HG03521 (cell line): ENCODE results near the gene NT5C3B.
"Not testable (repeated sequence)": the region's sequence is repeated elsewhere in the genome, so short reads cannot be mapped to it uniquely, and the experiment has no call there.

Source experiments
- ATAC-seq: cut with Tn5 transposase; IDR thresholded peaks from one replicate; pipeline ENCODE4 v1.9.1; 2021; ENCODE audit warnings: mild to moderate bottlenecking, moderate library complexity; ENCODE audit not compliant: unreplicated experiment

NT5C3B gene

DNA sequence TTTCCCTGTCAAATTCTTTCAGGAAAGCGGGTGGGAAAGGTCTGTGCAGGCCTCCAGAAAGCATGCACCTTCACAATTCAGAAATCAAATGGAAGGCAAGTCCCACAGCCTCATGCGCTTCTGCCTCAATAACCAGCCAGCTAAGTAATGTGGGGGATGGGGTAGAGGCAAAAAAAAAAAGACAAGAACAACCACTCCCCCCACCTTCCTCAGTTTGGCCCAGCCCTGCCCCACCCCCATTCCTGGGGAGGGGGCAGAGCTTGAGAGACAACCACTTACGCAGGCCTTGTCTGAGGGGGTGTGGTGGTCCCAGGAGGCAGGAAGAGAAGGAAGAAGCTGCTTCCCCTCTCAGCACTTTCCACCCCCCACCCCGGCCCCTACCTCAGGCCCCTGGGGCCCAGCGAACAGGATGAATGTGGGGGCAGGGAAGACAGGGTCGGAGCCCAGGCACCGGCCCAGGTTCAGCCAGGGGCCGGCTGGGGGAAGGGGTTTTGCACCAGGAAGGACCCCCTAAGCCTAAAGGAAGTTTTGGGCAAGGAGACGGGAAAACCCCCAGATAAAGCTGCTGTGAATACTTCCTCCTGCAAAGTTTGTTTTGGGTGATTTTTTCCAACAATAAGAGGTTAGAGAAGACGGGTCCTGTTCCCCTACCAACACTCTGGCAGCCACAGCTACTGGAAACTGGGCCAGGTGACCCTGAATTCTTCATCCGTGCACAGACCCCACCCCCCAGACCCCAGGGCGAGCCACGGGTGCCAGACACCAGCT lies 50.8 kb downstream of the NT5C3B start:
- ATAC-seq = no peak

GRCh38 chr17:41784207-41784744 lies 51.8 kb downstream of the NT5C3B start:
- ATAC-seq = no peak

DNA sequence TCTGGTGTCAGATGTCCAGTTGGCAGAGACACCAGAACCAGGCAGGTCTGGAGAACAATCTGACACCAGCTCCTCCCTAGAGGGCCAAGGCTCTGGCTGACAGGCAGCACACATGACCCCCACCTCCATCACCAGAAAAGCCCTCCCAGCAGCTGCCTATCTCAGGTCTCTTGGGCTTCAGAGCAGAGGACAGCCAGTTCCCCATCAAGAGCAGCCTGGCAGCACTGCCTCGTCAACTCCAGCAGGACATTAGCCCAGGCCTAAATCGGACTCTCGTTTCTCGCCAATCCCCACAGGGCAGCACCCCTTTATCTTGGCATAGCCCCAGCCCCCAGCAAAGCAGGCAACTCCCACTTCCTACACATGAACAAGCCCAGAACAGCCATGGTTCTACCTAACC lies 53.9 kb downstream of the NT5C3B start:
- no peak for ATAC-seq

- no peak for ATAC-seq
Measured at GRCh38 chr17:41781404-41782110, 54.5 kb downstream of the NT5C3B start.

DNA sequence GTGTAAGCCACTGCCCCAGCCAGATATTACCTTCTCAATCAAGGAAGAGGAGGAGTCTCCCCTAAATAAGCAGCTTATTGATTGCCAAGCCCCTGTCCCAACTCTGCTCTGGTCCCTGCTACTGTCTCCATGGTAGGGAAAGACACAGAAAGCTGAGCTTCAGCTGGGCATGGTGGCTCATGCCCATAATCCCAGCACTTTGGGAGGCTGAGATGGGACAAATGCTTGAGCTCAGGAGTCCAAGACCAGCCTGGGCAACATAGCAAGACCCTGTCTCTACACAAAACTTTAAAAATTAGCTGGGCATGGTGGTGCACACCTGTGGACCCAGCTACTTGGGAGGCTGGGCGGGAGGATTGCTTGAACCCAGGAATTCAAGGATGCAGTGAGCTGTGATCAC lies 56.1 kb downstream of the NT5C3B start:
- ATAC-seq = no peak

- ATAC-seq = no peak
Measured at GRCh38 chr17:41777574-41778188, 58.4 kb downstream of the NT5C3B start.

DNA sequence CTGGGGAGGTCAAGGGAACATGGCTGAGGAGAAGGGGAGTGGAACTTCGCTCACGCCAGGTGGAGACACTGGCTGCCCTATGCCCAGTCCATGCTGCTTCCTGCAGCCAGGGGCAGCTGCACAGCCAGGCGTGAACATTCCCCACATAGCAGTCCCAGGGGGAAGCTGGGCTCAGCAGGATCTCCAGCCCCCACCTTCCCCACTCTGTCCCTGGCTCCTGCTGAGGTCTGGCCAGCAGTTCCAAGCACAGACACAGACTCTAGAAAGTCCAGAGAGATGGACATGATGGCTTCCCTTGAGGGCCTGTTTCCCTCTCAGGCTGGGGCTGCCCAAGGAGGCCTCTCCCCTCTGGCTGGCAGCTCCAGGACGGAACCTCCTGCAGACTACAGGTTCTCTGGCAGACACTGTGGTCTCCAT lies 58.9 kb downstream of the NT5C3B start:
- ATAC-seq = no peak

DNA sequence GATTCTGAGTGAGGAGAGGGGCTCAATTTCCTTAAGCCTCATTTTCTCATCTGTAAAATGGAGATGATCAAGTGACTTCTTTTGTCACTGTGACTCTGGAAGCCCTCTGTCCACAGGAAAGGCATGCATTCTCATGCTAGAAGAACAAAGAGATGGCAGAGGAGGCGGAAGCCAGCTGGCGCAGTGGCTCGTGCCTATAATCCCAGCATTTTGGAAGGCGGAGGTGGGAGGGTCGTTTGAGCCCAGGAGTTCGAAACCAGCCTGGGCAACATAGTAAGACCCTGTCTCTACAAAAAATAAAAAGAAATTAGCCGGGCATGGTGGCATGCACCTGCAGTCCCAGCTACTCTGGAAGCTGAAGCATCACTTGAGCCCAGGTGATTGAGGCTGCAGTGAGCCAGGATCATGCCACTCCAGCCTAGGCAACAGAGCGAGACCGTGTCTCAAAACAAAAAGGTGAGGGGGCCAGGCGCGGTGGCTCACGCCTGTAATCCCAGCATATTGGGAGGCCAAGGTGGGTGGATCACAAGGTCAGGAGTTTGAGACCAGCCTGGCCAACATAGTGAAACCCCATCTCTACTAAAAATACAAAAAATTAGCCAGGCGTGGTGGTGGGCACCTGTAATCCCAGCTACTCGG lies 59.7 kb downstream of the NT5C3B start:
- not testable (repeated sequence) for ATAC-seq

DNA sequence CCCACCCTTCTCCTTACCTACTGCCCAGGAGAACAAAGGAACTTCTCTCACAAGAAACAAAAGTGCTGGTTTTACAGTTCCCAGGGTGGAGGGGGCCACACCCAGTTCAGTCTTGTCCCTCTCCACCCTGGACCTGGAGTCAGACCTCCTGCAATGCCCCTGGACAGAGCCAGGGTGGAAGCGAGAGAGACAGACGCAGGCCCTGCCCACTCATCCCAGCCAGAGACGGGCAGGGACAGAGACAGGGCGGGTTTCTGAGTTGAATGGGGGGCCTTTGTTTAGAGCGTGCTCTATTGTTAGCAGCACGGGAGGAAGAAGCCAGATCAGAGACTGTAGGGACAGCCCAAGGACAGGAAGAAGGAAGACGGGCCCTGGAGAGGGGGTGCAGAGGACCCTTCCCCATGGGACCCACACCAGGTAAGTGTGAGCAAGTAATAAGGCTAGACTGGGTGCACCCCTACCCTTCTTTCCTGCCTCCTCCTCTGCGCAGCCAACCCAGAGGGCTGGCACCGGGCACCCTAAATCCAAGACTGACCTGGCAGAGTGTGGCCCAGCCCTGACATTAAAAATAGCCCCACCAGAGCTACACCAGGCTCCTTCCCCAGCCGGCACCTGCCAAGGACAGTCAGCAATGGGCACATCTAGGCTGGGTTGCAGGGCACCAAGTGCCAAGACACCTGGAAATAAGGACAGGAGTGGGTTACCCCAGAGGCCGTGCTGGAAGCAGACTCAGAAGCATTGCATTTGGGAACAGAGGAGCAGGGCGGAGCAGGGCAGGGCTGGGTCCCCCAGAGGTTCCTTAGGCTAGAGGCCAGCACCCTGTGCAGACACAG lies 60.4 kb downstream of the NT5C3B start:
- no peak for ATAC-seq
